HG03108 (cell line): ENCODE measurements around the gene RPTOR.

Source experiments
- ATAC-seq: cut with Tn5 transposase; IDR thresholded peaks from one replicate; pipeline ENCODE4 v1.9.1; 2021; ENCODE audit warnings: moderate library complexity; ENCODE audit not compliant: unreplicated experiment

RPTOR gene

DNA sequence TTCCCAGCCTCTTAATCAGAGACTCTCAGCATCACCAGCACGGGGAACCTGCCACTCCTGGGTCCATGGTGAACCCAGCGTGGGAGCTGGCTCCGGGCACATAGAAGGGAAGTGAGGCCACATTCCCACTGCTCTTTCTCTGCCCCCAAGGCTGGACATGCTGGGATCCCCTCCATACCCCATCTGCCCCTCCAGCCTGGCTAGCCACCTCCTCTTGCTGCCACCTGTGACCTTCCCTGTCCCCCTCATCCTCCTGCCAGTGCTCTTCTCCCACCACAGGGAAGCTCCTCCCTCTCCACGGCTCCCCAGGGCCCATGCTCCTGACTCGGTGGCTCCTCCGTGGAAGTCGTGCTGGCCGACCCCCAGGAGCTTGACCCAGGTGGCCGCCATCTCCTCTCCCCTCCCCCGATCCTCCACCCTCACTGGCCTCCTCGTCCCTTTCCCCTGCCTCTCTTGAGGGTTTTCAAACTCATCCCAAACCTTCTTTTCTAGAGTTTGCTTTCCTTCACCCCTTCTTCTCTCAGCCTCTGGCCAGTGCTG lies 307.9 kb downstream of the RPTOR start:
- no peak for ATAC-seq

DNA sequence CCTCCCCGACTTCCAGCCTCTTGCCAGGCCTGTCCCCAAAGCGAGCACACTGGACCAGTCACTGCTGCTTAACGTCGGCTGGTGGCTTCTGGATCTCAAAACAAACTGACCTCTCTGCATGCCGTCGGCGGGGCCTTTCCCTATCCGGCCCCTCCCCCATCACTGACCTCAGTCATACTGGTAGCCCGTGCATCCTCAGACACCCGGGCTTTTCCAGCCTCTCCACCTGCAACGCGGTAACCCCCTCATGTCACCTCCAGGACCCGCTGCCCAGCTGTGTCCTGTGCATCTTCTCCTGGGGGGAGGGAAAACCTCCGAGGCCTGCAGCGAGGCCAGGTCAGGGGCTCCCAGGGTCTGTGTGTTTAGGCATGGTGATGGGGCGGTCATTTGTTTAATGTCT lies 308.4 kb downstream of the RPTOR start:
- ATAC-seq: no peak

DNA sequence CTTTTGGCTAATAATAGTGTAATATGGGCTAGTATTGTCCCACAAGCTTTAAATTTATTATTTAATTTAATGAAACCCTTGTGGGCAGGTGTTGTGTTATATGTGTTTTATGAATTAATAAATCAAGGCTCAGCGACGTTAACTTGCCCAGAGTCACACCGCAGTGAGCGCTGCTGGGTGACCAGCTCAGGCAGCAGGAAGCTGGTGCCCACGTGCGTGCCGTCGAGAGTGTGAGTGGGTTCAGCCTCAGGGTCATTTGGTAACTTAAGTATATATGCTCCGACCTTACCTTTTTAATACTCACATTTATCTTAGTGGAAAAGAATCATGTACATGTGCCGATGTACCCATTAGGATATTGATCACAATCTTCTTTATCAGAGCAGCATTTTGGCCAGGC lies 309.6 kb downstream of the RPTOR start:
- ATAC-seq: no peak

DNA sequence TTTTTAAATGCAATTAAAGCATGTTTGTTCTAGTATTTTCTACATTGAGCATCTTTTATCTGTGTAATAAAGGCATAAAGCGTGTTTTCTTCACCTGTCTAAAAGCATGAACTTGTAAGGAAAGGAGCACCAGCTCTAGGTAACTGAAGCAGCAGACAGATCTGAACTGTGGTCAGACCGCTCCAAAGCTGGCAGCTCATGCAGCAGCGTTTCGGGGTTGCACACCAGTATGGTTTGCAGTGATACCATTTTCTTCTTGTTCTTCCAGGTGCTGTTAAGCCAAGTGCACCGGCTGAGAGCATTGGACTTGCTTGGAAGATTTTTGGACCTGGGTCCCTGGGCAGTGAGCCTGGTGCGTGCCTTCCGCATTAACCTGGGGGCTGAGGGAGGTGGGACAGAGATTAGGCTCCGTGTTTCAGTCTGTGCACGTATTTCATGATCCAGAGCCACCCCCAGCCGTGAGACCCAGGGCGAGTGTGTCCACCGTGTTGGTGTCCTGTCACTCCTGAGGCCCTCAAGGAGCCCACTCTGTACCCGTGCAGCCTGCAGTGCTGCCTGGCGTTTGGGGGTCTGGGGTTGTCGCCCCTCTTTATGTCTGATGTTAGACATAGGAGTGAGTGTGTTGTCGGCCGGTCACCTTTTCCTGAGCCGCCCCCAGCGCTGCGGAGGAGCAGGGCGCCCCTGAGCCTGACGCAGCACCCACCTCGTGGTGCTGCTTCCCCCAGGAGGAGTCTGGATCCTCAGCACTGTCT lies 310.7 kb downstream of the RPTOR start:
- no peak for ATAC-seq

DNA sequence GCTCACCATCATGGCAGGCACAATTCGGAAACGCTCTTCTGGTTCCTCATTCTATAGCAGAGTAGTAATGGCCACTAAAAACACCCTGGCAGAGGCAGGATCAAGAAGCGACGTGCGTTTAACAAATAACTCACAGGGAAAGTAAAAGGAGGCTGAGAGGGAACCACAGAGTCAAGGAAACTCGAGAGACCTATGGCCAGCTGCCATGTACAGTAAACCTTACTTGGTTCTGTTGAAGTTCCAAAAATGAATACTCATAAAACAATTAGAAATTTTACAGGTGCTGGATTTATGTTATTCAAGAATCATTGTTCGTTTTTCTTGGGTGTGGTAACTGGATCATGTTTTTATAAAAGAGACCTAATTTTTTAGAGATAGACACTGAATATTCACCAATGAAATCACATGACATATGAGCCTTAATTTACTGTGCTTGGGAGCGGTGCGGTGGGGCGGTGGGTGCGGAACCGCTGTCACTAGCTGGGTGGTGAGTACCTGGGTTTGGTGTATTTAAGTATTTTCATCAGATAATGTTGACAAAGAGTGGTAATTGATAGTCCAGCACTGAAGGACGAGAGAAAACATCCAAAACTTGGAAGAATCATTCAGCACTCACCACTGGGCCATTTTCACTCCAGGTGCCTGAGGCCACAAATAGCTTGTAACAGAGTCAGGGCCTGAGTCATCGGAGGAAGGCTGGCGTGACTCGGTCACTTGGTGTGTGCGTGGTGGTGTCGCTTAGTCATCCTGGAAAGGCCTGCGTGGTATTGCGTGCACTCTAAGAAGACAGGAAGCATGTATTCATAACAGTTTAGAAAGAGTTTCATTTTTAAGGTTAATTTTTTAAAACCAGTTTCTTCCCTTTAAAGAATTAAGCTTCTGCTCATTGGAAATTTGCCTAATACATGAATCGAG lies 311.6 kb downstream of the RPTOR start:
- ATAC-seq: peak; percentile 87

DNA sequence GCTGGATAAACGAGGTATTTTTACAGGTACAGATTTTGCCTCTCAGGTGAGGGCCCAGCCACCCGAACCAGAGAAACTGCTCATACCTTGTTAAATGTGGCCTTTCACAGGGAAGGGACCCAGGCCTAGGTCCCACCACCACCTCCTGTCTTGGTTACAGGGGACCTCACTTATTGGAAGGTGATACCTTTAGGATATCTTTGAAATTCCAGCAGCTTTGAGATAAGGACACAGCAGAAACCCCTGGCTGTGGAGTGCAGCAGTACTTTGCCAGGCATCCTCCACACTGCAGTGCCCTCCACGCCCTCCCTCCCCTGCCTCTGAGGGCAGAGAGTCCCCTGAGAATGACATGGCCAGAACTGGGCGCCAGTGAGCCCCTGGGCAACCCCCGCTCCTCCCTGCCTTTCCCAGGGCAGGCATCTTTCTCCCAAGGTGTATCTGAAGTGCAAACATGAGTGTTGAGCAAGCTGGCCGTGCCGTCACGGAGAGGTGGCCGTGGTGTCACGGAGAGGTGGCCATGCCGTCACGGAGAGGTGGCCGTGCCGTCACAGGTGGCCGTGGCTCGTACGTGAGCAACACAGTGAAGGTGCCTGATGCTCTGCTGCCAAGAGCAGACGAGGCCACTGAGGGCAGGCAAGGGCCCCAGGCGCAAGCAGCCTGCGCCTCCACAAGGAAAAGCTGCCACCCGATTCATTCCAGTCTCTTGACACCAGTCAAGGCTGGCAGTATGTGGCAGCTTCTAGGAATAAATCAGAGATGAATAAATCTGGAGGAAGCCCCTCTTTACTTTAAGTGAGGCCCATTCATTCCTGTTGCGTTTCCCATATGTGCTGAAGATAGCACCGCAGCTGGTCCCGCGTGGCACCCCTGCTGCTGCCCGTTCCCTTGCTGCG lies 312.5 kb downstream of the RPTOR start:
- no peak for ATAC-seq

DNA sequence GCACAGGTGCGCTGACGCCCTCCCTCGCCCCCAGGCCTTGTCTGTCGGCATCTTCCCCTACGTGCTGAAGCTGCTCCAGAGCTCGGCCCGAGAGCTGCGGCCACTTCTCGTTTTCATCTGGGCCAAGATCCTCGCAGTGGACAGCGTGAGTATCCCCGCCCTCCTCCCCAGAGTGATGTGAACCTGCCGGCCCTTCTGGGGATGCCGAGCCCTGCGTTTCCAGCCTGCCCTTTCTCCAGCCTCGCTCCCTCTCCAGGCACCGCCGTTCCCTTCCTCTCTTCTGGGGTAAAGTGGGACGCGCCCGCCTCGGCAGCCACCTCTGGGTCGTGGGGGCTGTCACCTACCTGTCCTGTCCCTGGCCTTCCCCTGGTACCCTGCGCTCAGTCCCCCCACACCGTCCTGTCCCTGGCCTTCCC lies 313.1 kb downstream of the RPTOR start:
- no peak for ATAC-seq

DNA sequence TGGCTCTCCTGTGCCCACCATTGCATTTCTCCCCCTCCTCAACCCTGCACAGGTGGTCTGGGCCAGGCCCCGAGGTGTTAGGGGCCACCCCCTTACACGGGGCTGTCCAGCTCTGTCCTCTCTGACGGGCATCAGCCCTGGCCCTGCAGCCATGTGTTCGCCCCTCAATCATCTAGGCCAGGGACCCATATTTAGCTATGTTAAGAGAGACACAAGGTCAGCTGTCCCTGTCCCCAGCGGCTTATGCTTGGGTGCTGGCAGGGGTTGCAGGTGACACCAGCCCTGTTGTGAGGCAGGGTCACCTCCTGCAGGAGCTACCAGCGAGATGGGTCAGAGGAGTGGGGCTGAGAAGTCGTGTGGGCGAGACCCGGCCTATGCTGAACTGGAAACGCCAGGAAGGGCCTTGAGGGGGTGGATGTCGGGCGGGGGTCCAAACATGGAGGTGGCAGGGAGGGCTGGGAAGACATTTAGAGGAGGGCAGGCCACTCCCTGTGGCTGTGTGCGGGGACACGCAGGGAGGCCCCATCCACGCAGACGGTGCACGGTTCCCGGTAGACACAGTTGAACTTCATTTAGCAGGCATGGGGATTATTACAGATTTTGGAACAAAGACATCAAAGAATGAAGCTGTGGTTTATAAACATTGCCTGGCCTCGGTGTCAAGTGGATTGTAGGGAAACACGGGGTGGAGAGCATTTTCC lies 313.8 kb downstream of the RPTOR start:
- no peak for ATAC-seq

DNA sequence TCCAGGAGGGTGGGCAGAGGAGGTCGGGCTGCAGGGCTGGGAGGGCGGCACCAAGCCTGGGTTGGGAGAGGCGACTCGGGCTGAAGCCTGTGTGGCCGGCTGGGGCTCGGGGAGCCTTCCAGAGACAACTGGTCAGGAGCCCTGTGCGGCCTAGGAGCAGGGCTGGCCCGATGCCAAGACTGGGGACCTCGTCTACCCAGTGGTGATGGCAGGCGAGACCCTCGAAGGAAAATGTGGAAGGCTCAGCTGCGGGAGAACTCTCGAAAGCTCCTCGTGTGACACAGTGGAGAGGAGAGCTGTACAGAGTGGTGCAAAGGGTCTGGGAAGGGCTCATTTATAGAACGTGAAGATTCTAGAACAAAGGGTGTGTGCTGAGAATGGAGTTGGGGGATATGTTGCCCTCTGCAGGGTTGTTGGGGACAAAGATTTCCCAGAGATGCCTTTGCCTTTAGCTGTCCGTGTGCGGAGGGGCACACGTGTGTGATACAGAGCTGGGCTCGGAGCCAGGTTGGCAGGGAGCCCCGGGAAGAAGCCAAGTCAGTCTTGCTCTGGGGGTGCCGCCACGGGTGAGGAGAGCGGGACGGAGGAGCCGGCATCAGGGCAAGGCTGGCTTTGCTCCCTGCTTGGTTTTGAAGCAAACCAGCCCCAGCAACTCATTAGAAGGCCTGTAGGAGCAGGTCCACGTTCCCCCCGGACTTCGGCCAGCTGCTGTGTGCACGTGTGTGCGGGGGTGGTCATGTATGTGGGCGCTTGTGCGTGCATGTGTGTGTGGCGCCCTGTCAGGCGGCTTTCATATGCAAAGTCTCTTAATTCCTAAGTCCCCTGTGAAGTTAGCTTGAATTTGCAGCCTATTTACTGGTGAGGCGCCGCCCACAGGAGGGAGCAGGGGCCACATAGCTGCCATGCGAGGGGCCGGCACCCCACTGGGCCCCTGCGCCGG lies 314.6 kb downstream of the RPTOR start:
- no peak for ATAC-seq

DNA sequence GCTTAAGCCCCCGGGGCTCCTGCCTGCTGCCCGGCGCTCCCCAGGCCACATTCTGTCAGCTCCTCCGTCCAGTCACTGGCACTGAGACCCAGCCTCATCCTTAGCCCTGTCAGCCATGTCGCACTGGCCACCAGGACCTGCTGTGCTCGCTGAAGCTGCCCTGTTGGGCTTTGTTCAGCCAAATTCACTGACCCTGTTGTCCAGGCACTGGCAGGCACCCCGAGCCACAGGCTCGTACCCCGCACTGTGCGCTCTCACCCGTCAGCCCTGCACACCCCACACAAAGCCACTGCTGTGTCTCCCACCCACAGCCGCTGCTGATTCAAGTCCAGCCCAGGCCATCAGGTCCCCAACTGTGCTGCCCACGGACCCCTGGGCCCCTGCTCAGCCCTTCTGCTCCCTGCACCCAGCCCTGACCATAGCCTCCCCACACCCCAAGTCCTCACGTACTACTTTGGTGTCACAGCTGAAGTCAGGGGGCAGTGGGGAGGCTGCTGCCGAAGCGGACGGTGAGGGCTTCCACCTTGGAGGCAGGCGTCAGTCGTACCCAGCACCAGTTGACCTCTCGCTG lies 315.5 kb downstream of the RPTOR start:
- no peak for ATAC-seq

DNA sequence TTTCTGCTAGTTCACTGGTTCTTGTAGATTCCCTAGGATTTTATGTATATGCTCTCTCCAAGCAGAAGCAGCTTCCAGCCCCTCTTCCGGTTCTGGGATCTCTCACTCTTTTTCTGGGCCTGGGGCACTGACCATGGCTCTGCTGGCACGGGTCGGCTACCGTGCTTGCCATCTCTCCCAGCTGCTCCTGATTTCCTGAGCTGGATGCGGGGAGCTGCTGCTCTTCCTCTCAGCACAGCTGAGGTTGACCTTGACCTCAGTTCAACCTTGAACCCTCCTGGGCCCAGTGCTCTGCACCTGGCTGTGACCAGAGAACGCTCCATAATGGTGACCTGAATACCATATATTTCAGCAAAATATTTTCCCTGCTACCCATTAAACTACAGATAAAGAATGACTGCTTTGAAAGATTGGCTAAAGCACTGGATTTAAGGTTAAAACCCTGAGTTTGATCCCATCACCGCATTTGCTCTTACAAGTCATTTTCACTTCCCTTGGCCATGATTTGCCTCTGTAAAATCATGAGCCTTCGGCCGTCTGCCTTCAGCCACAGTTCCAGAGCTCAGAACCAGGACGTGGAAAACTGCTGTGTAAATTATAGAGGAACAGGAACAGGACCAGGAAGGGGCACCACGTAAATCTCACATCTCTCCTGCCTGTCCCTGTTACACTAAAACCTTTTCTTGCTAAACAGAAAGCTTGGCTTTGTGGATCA lies 316.2 kb downstream of the RPTOR start:
- no peak for ATAC-seq

DNA sequence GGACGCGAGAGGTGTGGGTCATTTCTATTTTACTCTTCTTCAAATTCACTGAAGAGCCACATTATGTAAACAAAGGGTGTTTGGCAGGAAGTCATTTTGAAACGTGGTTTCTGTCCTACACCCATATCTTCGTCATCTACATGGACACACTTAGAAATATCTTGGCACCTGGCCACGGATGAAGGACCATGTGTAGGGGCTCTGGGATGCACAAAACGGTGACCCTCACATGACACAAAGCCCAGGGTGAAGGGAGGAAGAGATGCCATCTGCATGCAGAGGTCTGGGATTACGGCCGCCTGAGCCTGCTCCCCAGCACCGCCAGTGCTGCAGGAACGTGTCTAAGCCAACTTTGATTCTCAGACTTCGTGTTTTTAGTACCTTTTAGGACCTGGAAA lies 316.8 kb downstream of the RPTOR start:
- no peak for ATAC-seq

DNA sequence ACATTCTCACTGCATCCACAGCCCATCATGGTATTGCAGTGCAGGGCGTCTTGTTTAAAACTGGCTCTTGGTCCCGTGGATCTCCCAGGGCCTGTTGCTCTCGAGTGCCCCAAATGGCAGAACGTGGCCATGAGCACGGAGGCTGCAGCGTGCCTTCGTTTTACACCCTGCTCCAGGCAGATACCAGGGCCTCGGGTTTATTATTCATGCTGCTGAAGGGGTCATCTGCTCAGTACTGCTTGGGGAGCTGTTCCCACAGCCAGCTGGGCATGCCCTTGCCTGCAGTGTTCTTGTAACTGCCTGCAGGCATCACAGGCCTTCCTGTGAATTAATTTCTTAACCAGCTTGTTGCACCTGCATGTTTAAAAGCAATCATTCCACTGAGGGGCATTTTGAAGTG lies 317.3 kb downstream of the RPTOR start:
- no peak for ATAC-seq

DNA sequence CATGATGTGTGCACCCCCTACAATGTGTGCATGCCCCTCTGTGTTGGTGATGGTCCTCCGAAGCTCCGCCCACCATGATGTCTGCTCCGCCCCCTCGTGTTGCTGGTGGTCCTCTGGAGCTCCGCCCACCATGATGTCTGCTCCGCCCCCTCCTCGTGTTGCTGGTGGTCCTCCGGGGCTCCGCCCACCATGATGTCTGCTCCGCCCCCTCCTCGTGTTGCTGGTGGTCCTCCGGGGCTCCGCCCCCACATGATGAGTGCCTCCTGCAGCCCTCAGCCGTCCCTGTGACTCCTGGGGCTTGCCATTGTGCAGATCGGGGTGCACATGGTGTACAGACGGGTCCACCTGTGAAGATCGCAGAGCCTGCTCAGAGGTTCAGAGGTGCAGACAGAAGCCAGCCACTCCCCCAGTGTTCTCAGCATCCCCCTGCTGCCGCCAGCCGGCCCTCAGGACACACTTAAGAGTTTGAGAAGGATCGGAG lies 317.9 kb downstream of the RPTOR start:
- ATAC-seq: no peak

DNA sequence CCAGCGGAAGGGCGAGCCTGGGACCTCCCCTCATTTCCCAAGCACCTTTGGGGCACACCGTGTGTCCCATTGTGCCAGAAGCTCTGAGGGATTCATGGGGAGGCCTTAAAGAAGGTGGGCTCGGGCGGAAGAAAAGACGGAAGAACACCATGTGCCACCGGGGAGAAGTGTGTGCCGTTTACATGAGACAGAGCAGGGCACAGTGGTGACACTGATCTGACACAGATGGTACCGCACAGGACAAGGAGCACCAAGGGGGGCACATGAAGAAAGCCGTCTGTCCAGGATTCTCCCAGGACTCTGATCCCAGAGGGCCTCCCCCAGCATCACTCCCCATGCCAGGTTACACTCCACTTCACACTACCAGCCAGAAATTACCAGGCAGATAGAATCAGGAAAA lies 318.3 kb downstream of the RPTOR start:
- no peak for ATAC-seq

DNA sequence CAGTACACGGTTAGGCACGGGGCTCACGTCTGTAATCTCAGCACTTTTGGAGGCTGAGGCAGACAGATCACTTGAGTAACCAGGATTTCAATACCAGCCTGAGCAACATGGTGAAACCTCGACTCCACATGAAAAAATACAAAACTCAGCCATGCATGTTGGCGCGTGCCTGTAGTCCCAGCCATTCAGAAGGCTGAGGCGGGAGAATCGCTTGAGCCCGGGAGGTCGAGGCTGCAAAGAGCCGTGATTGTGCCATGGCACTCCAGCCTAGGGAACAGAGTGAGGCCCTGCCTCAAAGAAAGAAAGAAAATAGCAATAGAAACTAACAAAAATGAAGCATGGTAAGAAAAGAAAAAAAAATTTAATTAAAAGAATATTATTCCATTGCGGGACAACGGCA lies 319.0 kb downstream of the RPTOR start:
- ATAC-seq: no peak

DNA sequence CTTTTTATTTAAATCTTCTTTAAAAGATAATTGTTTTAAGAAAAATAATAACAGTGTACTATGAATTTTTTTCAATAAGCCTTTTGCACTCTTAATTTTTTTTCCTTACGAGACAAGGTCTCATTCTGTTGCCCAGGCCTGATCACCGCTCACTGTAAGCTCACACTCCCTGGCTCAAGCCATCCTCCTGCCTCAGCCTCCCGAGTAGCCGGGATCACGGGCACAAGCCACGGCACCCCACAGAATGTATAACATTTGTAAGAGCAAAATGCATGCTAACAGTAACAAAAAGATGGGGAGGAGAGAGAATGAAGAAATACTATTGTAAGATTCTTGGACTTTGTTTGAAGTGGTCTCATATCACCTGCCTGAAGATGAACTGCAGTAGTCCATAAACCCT lies 320.1 kb downstream of the RPTOR start:
- no peak for ATAC-seq
